Stimulated activated CD8-positive, alpha-beta memory T cell treated with anti-CD3 and anti-CD28 coated beads, Interleukin-15, amount 100 ng/mL, for 1 hour (primary cell): ENCODE data around the gene EIF5.
"Not testable (repeated sequence)": the region's sequence is repeated elsewhere in the genome, so short reads cannot be mapped to it uniquely, and the experiment has no call there.

ENCODE experiments used
- DNase-seq: peaks from one replicate; pipeline ENCODE4 v3.0.0-alpha.2; 2020; ENCODE audit warnings: low read depth

EIF5 gene

DNA sequence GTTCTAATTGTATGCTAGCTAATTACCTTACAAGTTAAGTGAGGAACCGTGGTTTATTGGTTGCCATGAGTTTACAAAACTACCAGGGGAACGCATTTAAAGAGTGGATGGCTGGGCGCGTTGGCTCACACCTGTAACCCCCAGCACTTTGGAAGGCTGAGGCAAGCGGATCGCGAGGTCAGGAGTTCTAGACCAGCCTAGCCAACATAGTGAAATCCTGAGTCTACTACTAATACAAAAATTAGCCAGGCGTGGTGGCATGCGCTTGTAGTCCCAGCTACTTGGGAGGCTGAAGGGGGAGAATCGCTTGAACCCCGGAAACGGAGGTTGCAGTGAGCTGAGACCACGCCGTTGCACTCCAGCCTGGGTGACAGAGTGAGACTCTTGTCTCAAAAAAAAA is 2.2 kb downstream of the EIF5 start:
- no peak for DNase-seq

DNA sequence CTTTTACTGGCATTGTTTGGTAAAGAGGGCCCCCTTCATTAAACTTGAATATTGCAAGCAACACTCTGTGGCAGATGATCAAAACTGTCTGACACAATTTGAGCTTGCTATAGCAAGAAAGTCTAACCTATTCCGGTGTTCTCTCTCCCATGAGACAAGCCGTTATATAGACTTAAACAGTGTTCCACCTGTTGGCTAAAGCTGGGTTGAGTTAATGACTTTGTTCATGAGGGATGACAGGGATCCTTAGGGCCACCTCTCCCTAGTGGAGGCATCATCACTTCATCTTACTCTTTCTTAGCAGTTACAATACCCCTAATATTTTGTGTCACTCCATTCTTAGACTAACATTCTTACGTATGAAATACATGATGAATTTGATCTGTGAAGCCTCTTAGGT is 3.8 kb downstream of the EIF5 start:
- no peak for DNase-seq

DNA sequence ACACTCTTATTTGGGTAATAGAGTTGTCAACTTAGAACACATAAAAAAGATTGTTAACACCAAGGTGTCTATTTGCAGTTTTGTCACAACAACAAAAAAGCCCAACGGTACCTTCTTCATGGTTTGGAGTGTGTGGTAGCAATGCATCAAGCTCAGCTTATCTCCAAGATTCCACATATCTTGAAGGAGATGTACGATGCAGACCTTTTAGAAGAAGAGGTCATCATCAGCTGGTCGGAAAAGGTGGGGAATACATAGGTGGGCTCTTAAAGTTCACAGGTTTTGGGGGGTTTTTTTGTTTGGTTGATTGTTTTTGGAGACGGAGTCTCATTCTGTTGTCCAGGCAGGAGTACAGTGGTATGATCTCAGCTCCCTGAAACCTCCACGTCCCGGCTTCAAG is 5.5 kb downstream of the EIF5 start:
- DNase-seq, result no peak

DNA sequence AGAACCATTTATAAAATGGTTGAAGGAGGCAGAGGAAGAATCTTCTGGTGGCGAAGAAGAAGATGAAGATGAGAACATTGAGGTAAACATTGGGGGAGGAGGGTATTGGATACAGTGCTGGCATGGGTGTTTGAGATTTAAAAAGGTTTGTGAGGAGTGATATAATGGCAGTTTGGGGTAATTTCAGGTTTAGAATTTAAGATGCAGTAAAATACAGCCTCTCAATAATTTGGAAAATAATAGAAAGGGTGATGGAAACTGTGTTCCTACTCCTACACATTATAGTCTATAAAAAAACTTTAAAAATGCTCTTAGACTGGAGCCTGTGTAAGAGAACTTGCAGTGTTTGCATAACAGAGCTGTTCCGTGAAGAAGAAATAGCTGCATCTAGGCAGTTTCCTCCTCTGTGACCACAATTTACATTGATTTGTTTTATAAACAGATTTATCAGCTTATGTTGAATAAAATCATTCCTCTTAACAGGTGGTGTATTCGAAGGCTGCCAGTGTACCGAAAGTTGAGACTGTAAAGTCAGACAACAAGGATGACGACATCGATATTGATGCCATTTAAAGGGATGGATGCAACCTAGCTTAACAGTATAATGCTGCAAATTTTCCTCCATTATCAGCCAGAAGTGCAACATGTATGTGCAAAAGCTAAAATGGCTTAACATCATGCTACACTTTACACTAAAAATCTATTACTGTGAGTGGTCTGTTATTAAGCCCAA is 6.6 kb downstream of the EIF5 start:
- no peak for DNase-seq

DNA sequence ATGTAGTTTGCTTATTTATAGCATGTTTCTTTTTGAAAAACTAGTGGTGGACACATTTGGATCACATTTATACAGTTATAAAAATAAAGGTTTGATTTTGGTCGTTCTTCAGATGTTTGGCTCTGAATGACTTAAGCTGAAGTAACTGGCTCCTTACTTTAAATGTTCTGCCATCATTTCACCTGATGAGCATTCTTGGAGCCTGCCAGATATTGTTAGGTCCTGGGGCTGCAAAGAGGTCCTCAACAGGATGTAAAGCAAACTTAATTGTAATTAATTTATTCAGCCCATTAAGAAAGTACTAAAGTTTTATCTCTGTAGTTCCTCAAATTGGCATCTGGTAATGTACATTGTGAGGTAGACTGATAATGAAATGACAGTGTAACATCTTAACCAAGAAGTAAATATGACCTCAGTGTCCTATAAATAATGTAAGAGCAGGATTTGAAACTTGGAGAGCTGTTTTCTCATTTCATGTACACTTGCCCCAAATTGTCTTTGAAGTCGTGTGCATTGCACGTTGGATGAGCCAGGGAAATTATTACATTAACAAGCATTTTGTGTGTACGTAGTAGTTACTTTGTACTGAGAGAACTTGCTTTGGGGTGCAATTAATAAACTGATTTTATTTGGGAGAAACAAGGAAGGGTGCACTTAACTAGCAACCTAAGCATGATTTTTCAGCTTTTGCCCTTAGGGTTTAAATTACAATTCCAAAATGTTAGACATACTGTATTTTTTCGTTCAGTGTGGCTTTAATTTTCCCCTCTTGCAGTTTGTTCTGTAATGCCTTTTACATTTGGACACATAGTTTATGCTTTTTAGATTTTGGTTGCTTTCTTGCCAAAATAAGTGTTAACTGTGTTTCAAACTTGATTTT is 7.5 kb downstream of the EIF5 start:
- DNase-seq, result no peak

DNA sequence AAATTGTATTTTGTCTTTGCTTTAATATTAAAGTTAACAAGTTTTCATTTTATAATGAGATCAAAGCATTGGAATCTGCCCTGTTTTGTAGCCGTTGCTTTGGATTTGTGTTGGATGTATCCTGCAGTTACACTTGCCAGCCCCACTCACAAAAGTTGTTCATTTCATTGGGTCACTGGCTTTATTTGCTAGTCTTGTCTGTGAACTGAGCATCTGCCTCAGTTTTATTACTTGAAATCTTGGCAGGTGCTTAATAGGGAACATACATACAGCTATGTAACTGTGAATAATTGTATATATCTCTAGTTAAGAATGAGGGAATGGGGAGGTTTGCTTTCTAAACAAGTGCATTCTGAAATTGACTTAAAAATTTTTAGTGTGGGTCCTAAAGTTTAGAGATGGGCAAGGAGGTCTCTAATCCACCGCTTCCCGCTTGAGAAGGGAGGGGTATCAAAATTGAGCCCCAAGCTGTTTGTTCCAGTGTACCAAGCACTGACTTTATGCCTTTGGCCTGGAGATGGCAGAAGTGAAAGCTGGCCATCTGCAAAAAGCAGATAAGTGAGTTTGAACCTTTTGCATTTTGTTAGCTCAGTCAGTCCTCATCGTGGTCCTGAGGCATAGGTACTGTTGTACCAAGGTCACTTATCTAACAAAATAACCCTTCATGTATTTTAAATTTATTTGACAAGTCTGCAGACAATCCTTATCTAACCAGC is 9.3 kb downstream of the EIF5 start:
- no peak for DNase-seq

DNA sequence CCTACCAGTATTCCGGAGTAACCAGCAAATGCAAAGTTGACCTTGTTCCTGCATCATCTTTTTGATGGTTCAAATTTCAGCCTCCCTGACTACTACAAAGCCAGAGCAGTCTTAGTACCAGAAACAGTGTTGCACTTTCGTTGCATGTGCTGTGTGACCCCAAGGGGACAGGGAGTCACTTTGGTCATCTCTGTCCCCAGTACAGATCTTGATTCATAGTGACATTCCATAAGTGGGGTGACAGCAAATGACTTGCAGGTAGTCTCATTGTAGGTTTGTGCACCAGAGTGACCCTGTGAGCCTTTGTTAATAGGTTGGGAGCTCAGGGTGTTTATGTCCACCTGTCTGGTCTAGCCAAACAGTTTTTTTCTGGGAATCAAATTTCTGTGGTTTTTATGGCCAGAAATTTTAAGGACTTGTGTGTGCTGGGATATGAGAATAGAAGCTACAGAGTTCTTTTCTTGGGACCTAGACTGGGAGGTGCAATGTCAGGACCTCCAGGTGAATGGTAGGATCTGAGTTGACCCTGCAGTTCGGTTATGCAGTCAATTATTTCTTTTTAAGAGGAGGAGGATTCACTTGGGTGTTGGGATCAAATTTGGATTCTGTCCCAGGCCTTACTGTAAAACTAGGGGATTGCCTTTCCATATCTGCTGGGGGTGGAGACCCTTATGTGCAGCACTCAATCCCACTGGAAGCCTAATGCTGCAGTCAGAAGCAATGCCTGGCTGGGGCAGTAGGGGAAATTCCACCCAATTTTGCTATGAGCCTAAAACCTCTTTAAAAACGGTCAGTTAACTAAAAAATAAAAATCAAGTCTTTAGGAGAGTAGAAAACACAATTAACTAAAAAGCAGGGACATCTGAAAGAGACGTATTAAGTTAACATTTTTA is 10.1 kb downstream of the EIF5 start:
- DNase-seq, result no peak

DNA sequence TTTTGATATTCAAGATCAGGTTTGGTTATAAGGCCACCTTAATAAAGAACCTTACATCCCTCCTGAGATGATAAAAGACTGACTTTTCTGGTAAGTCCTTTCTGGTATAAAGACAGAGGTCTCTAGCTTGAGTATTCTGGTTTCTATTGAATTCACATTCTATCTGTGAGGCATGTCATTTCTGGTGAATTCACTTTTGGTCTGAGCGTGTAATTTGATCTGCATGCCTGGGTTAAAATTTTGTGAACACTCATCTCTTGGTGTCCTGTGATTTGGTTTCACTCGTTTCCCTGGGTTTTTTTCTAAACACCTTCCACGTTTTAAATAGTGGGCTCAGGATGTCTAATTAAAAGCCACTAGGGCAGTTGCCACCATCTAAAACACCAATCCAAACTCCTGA is 12.2 kb downstream of the EIF5 start:
- no peak for DNase-seq

DNA sequence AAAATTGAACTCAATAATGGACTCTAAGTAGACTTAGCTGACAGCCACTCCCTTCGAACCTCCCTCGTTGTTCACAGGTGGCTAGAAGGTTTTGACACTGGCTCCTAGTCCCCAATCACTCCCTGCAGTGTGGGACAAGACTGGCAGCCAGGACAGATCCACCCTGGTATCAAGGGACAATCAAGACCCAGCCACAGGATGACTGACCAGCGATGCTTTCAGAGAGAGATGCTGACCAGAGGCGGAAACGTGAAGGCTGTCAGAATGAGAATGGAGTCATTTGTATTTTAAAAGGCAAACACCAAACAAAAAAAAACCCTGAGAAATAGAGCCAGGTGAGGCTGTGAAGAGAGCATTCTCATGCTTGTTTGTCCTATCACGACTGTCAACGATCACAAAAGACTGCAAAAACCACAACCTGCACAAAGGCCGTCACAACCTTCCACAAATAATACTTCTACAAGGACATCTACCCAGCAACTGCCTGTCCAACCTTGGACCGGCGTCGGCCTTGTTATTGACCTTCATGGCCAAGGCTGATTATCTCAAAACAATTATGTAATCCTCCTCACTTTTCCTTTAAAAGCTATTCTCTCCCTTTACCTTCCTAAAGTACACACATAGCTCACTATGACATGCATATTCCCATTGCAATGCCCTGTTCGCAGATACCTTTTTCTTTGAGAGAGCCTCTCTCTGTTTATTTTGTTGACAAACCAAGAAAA is 13.2 kb downstream of the EIF5 start:
- no peak for DNase-seq

DNA sequence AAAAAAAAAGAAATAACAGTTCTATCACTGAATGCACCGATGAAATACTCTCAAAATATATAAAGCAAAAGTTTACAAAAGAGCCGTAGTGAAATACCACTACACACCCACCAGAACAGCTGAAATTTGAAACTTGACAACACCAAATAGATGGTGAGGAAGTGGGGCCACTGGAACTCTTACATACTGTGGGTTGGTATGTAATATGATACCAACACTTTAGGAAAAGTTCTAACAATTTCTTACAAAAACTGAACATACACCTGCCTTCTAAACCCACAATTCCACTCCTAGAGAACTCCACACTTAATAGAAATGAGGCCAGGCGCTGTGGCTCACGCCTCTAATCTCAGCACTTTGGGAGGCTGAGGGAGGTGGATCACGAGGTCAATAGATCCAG is 14.1 kb downstream of the EIF5 start:
- no peak for DNase-seq

DNA sequence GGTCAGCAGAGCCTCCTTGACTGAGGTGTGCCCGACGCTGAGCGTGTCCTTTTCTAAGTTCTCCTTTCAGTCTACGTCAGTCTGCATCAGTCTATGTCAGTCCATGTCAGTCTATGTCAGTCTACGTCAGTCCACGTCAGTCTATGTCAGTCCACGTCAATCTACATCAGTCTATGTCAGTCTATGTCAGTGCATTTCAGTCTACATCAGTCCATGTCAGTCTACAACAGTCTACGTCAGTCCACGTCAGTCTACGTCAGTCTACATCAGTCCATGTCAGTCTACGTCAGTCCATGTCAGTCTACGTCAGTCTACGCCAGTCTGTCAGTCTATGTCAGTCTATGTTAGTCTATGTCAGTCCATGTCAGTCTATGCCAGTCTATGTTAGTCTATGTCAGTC is 15.9 kb downstream of the EIF5 start:
- DNase-seq, result no peak

DNA sequence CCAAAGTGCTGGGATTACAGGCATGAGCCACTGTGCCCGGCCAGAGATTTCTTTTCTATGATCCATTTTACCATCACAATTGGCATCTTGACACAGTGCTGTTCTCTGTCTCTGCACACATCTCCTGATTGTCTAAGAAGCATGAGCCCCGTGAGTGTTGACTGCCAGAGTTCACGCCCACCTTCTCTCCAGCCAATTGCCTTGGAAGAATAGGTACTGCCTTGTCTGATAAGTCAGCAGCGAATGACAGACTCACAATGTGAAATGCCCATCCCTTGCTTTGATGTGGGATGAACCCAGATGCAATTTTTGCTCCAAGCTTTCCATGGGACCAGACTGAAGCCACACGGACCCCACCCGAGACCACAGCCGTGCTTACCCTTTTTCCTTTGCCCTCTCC is 19.3 kb downstream of the EIF5 start:
- no peak for DNase-seq

DNA sequence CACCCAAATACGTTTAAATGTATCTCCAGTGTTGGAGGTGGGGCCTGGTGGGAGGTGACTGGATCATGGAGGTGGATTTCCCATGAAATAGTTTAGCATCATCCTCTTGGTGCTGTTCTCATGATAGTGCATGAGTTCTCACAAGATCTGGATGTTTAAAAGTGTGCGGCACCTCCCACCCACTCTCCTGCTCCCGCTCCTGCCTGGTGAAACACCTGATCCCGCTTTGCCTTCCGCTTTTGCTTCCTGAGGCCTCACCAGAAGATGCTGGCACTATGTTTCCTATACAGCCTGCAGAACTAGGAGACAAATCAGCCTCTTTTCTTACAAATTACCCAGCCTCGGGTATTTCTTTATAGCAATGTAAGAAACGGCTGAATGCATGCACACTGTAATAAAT is 20.1 kb downstream of the EIF5 start:
- no peak for DNase-seq

DNA sequence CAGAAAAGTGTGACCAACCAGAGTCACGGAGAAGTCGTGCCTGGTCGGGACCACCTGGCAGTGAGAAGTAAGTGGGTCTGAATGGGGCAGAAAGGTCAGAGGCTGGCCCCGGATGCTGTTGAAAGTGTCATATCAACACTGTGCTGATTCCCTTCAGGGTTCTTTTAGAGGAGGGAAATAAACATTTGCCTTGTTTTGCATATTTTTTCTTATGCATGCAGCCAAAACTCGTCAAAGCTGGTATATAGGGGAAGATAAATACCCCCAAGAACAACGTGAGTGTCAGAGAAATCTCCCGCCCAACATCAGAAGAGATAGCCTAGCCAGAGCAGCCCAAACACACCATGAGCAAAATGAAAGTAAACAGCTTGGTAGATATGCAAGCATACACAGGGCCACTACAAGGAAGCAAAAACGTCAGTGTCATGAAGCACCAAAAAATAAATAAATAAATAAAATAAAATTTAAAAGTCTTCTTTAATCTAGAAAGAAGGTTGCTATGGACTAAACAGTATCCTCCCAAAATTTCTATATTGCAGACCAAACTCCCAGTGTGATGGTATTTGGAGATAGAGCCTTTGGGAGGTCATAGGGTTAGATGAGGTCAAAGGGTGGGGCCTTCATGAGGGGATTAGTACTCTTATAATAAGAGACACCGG is 22.1 kb downstream of the EIF5 start:
- DNase-seq, result no peak

DNA sequence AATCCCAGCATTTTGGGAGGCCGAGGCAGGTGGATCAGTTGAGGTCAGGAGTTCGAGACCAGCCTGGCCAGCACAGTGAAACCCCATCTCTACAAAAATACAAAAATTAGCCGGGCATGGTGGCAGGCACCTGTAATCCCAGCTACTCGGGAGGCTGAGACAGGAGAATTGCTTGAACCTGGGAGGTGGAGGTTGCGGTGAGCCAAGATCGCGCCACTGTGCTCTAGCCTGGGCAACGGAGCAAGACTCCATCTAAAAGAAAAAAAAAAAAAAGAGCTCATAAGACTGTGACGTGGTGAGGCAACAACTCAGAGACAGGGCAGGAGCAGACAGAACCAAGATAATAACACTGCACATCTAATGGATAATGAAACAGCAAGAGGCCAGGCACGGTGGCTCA is 23.5 kb downstream of the EIF5 start:
- DNase-seq, result not testable (repeated sequence)

DNA sequence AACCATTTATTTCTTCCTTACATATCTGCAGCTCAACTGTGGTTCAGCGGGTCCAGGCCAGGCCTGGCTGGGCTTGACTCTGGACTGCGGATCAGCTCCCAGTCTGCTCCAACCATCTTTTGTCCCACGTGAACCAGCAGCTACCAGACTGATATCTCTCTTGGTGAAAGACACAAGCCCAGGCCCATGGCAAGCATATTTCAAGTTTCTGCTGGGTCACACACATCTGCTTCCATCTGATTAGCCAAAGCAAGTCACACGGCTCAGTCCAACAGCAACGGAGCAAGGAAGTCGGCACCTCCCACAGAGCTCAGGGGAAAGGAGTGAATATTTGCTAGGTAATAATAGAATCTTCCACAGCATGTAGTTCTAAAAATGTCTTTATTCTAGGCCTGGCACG is 26.5 kb downstream of the EIF5 start:
- no peak for DNase-seq

DNA sequence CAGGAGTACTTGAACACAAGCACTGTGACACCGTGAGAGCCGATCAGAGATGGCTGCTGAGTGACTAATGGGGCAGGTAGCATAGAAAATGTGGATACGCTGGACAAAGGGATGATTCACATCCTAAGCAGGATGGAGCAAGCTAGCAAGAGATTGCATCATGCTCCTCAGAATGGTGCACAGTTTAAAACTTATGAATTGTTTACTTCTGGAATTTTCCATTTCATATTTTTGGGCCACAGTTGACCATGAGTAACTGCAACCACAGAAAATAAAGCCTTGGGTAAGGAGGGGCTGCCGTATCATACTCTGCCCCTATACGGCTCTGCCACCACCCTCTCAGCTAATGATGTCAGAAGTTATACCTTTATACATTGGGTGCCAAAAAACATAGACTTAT is 27.8 kb downstream of the EIF5 start:
- DNase-seq, result no peak

DNA sequence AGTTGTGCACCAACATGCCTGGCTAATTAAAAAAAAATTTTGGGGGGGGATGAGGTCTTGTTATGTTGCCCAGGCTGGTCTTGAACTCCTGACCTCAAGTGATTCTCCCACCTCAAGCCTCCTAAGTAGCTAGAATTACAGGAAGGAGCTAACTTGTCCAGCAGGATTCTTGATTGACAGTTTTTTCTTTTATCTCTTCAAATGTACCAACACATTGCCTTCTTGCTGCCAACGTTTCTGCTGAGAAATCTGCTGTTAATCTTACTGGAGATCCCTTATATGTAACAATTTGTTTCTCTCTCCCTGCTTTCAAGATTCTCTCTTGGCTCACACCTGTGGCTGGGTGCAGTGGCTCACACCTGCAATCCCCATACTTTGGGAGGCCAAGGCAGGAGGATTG is 28.7 kb downstream of the EIF5 start:
- no peak for DNase-seq

DNA sequence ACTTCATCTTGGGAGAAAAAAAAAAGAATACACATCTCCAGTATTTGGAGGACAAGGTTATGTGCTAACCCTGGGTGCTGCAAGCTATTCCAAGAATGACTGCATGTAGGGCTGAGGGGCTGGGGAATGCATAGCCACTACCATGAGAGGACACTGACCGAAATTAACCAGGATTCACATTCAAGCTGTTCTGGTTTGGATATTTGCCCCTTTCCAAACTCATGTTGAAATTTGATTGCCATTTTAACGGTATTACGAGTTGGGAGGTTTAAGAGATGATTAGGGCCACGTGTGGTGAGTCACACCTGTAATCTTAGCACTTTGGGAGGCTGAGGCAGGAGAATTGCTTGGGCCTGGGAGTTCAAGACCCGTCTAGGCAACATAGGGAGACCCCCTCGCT is 32.7 kb downstream of the EIF5 start:
- DNase-seq, result no peak

DNA sequence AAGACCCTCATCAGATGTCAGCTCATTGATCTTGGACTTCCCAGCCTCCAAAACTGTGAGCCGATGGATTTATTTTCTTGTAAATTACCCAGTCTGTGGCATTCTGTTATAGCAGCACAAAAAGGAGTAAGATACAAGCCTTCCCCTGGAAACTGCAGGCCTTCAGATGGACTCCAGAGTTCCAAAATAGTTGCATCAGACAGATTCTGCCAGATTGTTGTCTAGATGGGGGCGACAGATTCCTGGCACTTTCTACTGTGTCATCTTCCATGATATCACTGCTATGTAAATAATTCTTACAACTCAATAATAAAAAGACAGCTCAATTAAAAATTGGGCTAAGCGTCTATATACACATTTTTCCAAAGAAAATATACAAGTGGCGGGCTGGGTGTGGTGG is 34.0 kb downstream of the EIF5 start:
- no peak for DNase-seq

DNA sequence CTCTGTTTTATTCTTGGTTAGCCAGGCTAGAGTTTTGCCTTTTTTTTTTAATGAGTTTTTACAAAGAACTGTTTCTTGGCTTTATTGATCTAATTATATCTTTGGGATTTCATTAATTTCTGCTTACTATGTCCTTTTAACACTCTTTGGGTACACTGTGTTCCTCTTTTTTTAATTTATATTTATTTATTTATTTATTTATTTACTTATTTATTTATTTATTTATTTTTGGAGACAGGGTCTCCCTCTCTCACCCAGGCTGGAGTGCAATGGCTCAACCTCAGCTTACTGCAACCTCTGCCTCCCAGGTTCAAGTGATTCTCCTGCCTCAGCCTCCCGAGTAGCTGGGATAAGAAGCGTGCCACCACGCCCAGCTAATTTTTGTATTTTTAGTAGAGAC is 36.0 kb downstream of the EIF5 start:
- DNase-seq, result no peak
